GM23248 (cell line): ENCODE data around the gene ATF6.

ENCODE experiments used
- EZH2 ChIP-seq: fragments of 200-600 bp; sonication (generic); IDR thresholded peaks from 2 replicates; pipeline ENCODE4 v1.6.1; 2018; ENCODE audit warnings: antibody characterized with exemption, mild to moderate bottlenecking; ENCODE audit not compliant: insufficient read depth, poor library complexity, severe bottlenecking
- EZH2phosphoT487 ChIP-seq: fragments of 200-600 bp; sonication (generic); IDR thresholded peaks from 2 replicates; pipeline ENCODE4 v1.6.1; 2018; ENCODE audit warnings: antibody characterized with exemption, moderate library complexity, mild to moderate bottlenecking, low read depth; ENCODE audit not compliant: insufficient read depth

- TF ChIP-seq EZH2phosphoT487 (no peak), EZH2 (no peak)
These were observed 136.1 kb downstream of the ATF6 start for GRCh38 chr1:161902182-161902581.
